ENCODE results near the gene BTBD9. TPM values are rescaled to one million over a fixed set of nuclear protein-coding genes. Genes with fewer than 3 reads are reported as not detected.
A peak's percentile ranks its signal among the peaks of the same experiment; 100 is the strongest.

BTBD9 gene
- total RNA-seq, 1 experiment from 2014 or later, result 8.9 TPM

- Histone ChIP-seq H3K9me3 (ENCODE audit: control insufficient read depth, low read depth, low read length) (no peaks in the 10 kb centered on the region), H4K5ac (ENCODE audit: insufficient read length, low read depth, low read length) (no peak overlapping the region), H3K27me3 (ENCODE audit: insufficient read depth, low read length) (no peaks in the 10 kb centered on the region), H3K9ac (ENCODE audit: extremely low read depth, insufficient read length, low read length) (no peak overlapping the region), H3K27ac (ENCODE audit: insufficient read length, low read depth, low read length) (no peak overlapping the region), H2AFZ (ENCODE audit: low read length) (no peak overlapping the region), H3K4ac (ENCODE audit: low read depth, low read length) (no peak overlapping the region), H3K56ac (ENCODE audit: insufficient read length, low read depth, low read length) (no peak overlapping the region), H3K79me2 (ENCODE audit: insufficient read depth, low read length) (no peaks in the 10 kb centered on the region), H3K4me2 (ENCODE audit: insufficient read depth, insufficient read length, low read length) (no peak overlapping the region), H2BK15ac (ENCODE audit: low read depth, low read length) (no peak overlapping the region), H3K79me1 (ENCODE audit: insufficient read depth, low read depth, low read length, poor library complexity, severe bottlenecking) (peaks cover 14% of the 10 kb centered on the region), H2BK5ac (ENCODE audit: insufficient read length, low read length) (no peak overlapping the region), H3K23ac (ENCODE audit: insufficient read length, low read depth, low read length) (no peak overlapping the region), H4K91ac (ENCODE audit: insufficient read length, low read depth, low read length) (no peak overlapping the region), H3T11ph (ENCODE audit: low read length) (no peak overlapping the region), H2BK120ac (ENCODE audit: low read depth, low read length, poor library complexity, severe bottlenecking) (no peak overlapping the region), H3K23me2 (ENCODE audit: insufficient read length, low read depth, low read length, poor library complexity, severe bottlenecking) (no peaks in the 10 kb centered on the region), H2BK20ac (ENCODE audit: low read depth, low read length, poor library complexity, severe bottlenecking) (no peak overlapping the region), H4K8ac (replicated peaks; ENCODE audit: insufficient read length, low read depth, low read length) (no peak overlapping the region), H3K18ac (ENCODE audit: insufficient read length, low read depth, low read length) (no peak overlapping the region), H2BK12ac (ENCODE audit: insufficient read length, low read depth, low read length) (no peak overlapping the region), H3K14ac (ENCODE audit: insufficient read depth, low read length) (no peak overlapping the region), H3K4me1 (ENCODE audit: insufficient read depth, low read length) (no peaks in the 10 kb centered on the region), H4K20me1 (ENCODE audit: control insufficient read depth, insufficient read depth, insufficient read length) (no peaks in the 10 kb centered on the region), H2AK5ac (ENCODE audit: insufficient read length, low read length) (no peak overlapping the region)
- Mint-ChIP-seq H3K27ac (peak overlapping the region; percentile 49 to 82 (median 78); a peak in 5 of 7 replicates), H3K9me3 (no peaks in the 10 kb centered on the region), H3K4me1 (peaks cover 9% of the 10 kb centered on the region in 2 experiments; a peak in 3 of 4 replicates), H3K4me3 (no peak overlapping the region), H3K36me3 (ENCODE audit: insufficient read depth in 1 of 3, low read depth in 3 of 3) (peaks cover 10 to 25% (median 22%) of the 10 kb centered on the region in 3 experiments), H3K27me3 (ENCODE audit: low read depth) (no peaks in the 10 kb centered on the region)
- TF ChIP-seq CTCF (conservative IDR thresholded peaks at IDR 0.05), result no peak; the same call in 2 of the 3 replicates
- WGBS (ENCODE audit: extremely low coverage, insufficient read length, low lambda C conversion rate), result no CpG with 5 or more reads among the region's 6 CpGs
- no peak for DNase-seq
These were observed 48.9 kb upstream of the BTBD9 start for GRCh38 chr6:38688579-38689087.

Measured in H9 (cell line).